Left ventricle myocardium inferior (tissue), 1 donor: ENCODE results near the gene ABCA8. TPM values are rescaled to one million over a fixed set of nuclear protein-coding genes. Genes with fewer than 3 reads are reported as not detected.
A peak's percentile ranks its signal among the peaks of the same experiment; 100 is the strongest.

Experiments used
- DNase-seq: peaks from one replicate; pipeline ENCODE4 v3.0.0-alpha.2; 2020
- H3K27ac ChIP-seq: fragments of 200-600 bp; replicated peaks from 2 replicates; pipeline ENCODE4 v1.8.0; 2021
- H3K27me3 ChIP-seq: fragments of 200-600 bp; 2 replicates; pipeline ENCODE4 v1.8.0; 2021; ENCODE audit warnings: low read depth
- H3K36me3 ChIP-seq: fragments of 200-600 bp; 2 replicates; pipeline ENCODE4 v1.8.0; 2021
- H3K4me1 ChIP-seq: fragments of 200-600 bp; 2 replicates; pipeline ENCODE4 v1.8.0; 2021
- H3K4me3 ChIP-seq: fragments of 200-600 bp; 2 replicates; pipeline ENCODE4 v1.8.0; 2021; ENCODE audit warnings: mild to moderate bottlenecking, moderate library complexity
- H3K9me3 ChIP-seq: fragments of 200-600 bp; replicated peaks from 2 replicates; pipeline ENCODE4 v1.8.0; 2021
- CTCF ChIP-seq: fragments of 200-600 bp; IDR thresholded peaks from 2 replicates; pipeline ENCODE4 v1.8.0; 2021; ENCODE audit warnings: antibody characterized with exemption, mild to moderate bottlenecking, borderline replicate concordance
- intact Hi-C: fragments of 100-400 bp; cut with micrococcal nuclease; formaldehyde crosslinking; loops from one replicate; pipeline ENCODE4 v1.11.0; 2022
- total RNA-seq: library from RNA; stranded (reverse); fragmentation: NEBNext Ultra II Directional; extraction: Animal tissue kit (Norgen Biotek cat#: 25700); gene quantifications from one replicate; pipeline ENCODE4 v1.2.1, GENCODE V29; 2021
- donor health status: DM: no; HTN: yes; CAD: no; lungs with severe emphysema.

ABCA8 gene
- total RNA-seq, 1 donor from 2014 or later: 35.5 TPM

DNA sequence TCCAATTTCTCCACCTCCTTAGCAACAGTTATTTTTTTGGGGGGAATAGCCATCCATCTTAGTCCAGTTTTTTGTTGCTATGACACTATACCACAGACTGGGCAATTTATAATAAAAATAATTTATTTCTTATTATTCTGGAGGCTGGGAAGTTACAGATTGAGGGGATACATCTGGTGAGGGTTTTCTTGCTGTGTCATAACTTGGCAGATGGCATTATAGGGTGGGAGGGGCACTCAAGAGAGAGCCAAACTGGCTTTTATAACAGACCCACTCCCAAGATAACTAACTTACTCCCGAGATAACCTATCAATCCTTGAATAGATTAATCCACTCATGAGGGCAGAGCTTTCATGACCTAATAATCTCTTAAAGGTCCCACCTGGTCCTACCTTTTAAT, 84.2 kb downstream of the ABCA8 start:
- Histone ChIP-seq H3K4me1 (peaks cover 14% of the 10 kb centered on the region), H3K27me3 (no peaks in the 10 kb centered on the region), H3K4me3 (no peak overlapping the region), H3K27ac (no peak overlapping the region), H3K36me3 (peaks cover 43% of the 10 kb centered on the region), H3K9me3 (peaks cover 6% of the 10 kb centered on the region)
- TF ChIP-seq CTCF: no peak
- DNase-seq: no peak
- intact Hi-C loops: no loop called here

- Histone ChIP-seq H3K4me1 (peaks cover 14% of the 10 kb centered on the region), H3K4me3 (no peak overlapping the region), H3K27ac (peak overlapping the region; percentile 4), H3K36me3 (peaks cover 36% of the 10 kb centered on the region), H3K27me3 (no peaks in the 10 kb centered on the region), H3K9me3 (peaks cover 6% of the 10 kb centered on the region)
- no peak for TF ChIP-seq CTCF
- no peak for DNase-seq
- intact Hi-C loops: no loop called here
Observed at GRCh38 chr17:68870161-68870826, 84.9 kb downstream of the ABCA8 start.

DNA sequence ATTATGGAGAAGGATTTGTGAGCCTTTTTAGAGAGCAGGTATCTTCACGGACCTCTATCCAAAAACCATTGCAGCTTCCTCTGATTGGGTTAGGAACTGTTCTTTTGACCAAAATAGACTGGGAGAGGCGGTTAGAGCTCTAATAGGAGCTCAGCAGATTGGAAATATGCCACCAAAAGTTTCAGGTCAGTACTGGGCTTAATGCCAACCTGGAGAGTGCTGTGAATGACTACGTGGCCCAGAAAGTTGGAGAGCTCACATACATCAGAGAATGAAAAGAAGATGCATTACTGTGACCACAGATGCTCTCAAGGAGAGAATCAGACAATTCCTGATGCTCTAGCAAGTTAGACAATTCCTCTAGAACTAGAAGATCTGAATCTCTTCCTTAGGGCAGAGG, 86.5 kb downstream of the ABCA8 start:
- DNase-seq: no peak
- intact Hi-C loops: no loop called here
- Histone ChIP-seq H3K27me3 (no peaks in the 10 kb centered on the region), H3K27ac (no peak overlapping the region), H3K9me3 (peaks cover 5% of the 10 kb centered on the region), H3K4me3 (no peak overlapping the region), H3K4me1 (peaks cover 14% of the 10 kb centered on the region), H3K36me3 (peaks cover 20% of the 10 kb centered on the region)
- no peak for TF ChIP-seq CTCF

DNA sequence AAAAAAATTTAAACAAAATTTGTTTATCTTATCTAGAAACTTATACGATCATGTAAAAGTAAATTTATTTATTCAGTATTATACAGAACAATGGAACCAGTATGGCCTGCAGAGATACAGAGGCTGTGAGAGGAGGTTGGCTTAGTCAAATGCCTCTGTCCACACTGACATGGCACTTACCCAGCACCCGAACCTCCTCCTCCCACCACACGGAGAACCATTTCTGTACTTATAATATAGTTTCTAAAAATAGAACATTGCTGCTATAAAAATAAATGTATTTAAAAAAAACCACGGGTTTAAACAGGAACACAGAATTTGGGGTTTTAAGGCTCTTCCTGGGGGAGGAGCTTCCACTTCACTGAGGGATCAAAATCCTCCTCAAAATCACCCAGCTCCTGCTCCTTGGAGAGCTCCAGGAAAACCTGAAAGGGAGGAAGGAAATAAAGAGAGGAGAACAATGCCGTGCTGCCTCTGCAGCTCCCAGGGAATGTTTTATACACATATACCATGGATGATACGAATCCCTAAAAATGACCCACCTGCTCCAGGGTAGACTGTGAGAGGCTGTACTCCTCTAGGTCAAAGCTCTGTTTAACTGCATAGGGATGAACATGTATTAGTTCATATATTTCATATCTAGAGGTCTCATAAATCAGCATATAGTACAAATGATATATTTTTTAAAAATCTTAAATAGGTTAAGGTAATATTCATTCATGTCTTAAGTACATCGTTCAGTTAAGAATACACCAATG, 87.3 kb downstream of the ABCA8 start:
- Histone ChIP-seq H3K27ac (no peak overlapping the region), H3K27me3 (no peaks in the 10 kb centered on the region), H3K9me3 (peaks cover 11% of the 10 kb centered on the region), H3K4me1 (peaks cover 14% of the 10 kb centered on the region), H3K36me3 (peaks cover 13% of the 10 kb centered on the region), H3K4me3 (no peak overlapping the region)
- no peak for DNase-seq
- no peak for TF ChIP-seq CTCF
- intact Hi-C loops: no loop called here

DNA sequence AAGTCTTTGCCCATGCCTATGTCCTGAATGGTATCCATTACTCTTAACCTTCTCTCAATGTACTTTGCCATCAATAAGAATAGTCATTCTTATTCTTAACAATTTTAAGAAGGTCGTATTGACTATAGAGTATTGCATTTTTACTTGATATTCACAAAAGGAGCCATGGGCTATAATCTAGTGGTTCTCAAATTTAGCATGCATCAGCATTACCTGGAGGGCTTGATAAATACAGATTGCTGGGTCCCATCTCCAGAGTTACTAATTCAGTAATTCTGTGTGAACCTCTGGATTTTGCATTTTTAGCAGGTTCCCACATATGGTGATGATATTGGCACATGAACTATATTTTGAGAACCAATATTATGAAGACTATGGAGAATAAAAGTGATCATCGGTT, 89.6 kb downstream of the ABCA8 start:
- H3K36me3 ChIP-seq: peaks cover 7% of the 10 kb centered on the region
- H3K4me3 ChIP-seq: no peak overlapping the region
- TF ChIP-seq CTCF: no peak
- H3K9me3 ChIP-seq: peaks cover 12% of the 10 kb centered on the region
- H3K4me1 ChIP-seq: peaks cover 14% of the 10 kb centered on the region
- intact Hi-C loops: no loop called here
- H3K27me3 ChIP-seq: no peaks in the 10 kb centered on the region
- DNase-seq: no peak
- no peak overlapping the region for H3K27ac ChIP-seq
